Neural cell (in vitro differentiated cells): Measurements from ENCODE around the gene PYGB.

ENCODE experiments used
- EZH2 ChIP-seq: fragments of 200-600, 300-800 bp; shearing (Covaris generic), sonication (generic); IDR thresholded peaks from 2 replicates; pipeline ENCODE4 v1.6.1; 2014; ENCODE audit warnings: antibody characterized with exemption, low read length, borderline replicate concordance, mild to moderate bottlenecking; ENCODE audit not compliant: insufficient read depth, poor library complexity, severe bottlenecking
- MXI1 ChIP-seq: fragments of 450-650 bp; conservative IDR thresholded peaks from 2 replicates; pipeline ENCODE4 v1.6.1; 2014; ENCODE audit warnings: antibody characterized with exemption, mild to moderate bottlenecking; ENCODE audit not compliant: poor library complexity, severe bottlenecking
- POLR2AphosphoS5 ChIP-seq: IDR thresholded peaks from 2 replicates; pipeline ENCODE4 v1.6.1; 2012
- TAF1 ChIP-seq: IDR thresholded peaks from 2 replicates; pipeline ENCODE4 v1.6.1; 2012; ENCODE audit warnings: low read depth
- TF ChIP-seq, protein P1 (sequence below): fragments of 450-650 bp; IDR thresholded peaks from 2 replicates; pipeline ENCODE4 v1.5.1; 2014; ENCODE audit warnings: antibody characterized with exemption, mild to moderate bottlenecking, moderate library complexity; ENCODE audit not compliant: poor library complexity, severe bottlenecking

- TF ChIP-seq, protein P1, sequence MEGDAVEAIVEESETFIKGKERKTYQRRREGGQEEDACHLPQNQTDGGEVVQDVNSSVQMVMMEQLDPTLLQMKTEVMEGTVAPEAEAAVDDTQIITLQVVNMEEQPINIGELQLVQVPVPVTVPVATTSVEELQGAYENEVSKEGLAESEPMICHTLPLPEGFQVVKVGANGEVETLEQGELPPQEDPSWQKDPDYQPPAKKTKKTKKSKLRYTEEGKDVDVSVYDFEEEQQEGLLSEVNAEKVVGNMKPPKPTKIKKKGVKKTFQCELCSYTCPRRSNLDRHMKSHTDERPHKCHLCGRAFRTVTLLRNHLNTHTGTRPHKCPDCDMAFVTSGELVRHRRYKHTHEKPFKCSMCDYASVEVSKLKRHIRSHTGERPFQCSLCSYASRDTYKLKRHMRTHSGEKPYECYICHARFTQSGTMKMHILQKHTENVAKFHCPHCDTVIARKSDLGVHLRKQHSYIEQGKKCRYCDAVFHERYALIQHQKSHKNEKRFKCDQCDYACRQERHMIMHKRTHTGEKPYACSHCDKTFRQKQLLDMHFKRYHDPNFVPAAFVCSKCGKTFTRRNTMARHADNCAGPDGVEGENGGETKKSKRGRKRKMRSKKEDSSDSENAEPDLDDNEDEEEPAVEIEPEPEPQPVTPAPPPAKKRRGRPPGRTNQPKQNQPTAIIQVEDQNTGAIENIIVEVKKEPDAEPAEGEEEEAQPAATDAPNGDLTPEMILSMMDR = no peak
- TF ChIP-seq MXI1 (no peak), POLR2AphosphoS5 (no peak), EZH2 (no peak), TAF1 (no peak)
These were observed 41.3 kb upstream of the PYGB start for GRCh38 chr20:25206548-25206947.
